Keratinocyte (primary cell): Measurements from ENCODE around the gene KSR1. TPM values are rescaled to one million over a fixed set of nuclear protein-coding genes. Genes with fewer than 3 reads are reported as not detected.

Experiments used
- DNase-seq: peaks from one replicate; pipeline ENCODE4 v3.0.0-alpha.2; 2011; ENCODE audit warnings: low read depth, missing footprints, low spot score
- FAIRE-seq: peaks from 2 replicates; lab custom pipeline; 2011; peaks lifted over from hg19 to GRCh38; lab: Jason Lieb, UNC
- H2AFZ ChIP-seq: 2 replicates; pipeline ENCODE4 v1.6.0; 2012; ENCODE audit warnings: low read length, control low read depth, inconsistent platforms; ENCODE audit not compliant: control insufficient read depth
- H3K27ac ChIP-seq: 2 replicates; pipeline ENCODE4 v1.5.1; 2011; ENCODE audit warnings: low read length; ENCODE audit not compliant: control insufficient read depth, insufficient read depth
- H3K27me3 ChIP-seq: 3 replicates; pipeline ENCODE4 v1.6.0; 2011; ENCODE audit warnings: low read length; ENCODE audit not compliant: control insufficient read depth, insufficient read depth; ENCODE audit errors: extremely low read depth
- H3K36me3 ChIP-seq, 2 experiments: 2 replicates in 1 of 2; 3 replicates in 1 of 2; pipeline ENCODE4 v1.5.1; 2011; ENCODE audit warnings: low read length in 2 of 2, mild to moderate bottlenecking in 1 of 2; ENCODE audit not compliant: control insufficient read depth in 2 of 2, insufficient read depth in 2 of 2; ENCODE audit errors: extremely low read depth in 1 of 2
- H3K4me1 ChIP-seq: 3 replicates; pipeline ENCODE4 v1.5.1; 2011; ENCODE audit warnings: low read length; ENCODE audit not compliant: control insufficient read depth, insufficient read depth; ENCODE audit errors: extremely low read depth
- H3K4me2 ChIP-seq: 3 replicates; pipeline ENCODE4 v1.6.0; 2011; ENCODE audit warnings: low read depth, low read length; ENCODE audit not compliant: control insufficient read depth, insufficient read depth; ENCODE audit errors: extremely low read depth
- H3K4me3 ChIP-seq, 3 experiments: fragments of 200-600 bp in 1 of 3; sonication (generic) in 1 of 3; 2 replicates in 2 of 3; 3 replicates in 1 of 3; pipeline ENCODE4 v1.5.1; 2011 to 2016; ENCODE audit warnings: low read length in 3 of 3, mild to moderate bottlenecking in 3 of 3, control low read depth in 2 of 3, inconsistent platforms in 1 of 3, low read depth in 1 of 3, mixed read lengths in 1 of 3, mixed run types in 1 of 3, moderate library complexity in 1 of 3; ENCODE audit not compliant: control insufficient read depth in 2 of 3, insufficient read depth in 2 of 3; ENCODE audit errors: extremely low read depth in 1 of 3
- H3K79me2 ChIP-seq: 2 replicates; pipeline ENCODE4 v1.6.0; 2012; ENCODE audit warnings: low read length; ENCODE audit not compliant: control insufficient read depth, insufficient read depth
- H3K9ac ChIP-seq: 3 replicates; pipeline ENCODE4 v1.6.0; 2011; ENCODE audit warnings: low read length; ENCODE audit not compliant: control insufficient read depth, insufficient read depth; ENCODE audit errors: extremely low read depth
- H3K9me1 ChIP-seq: 3 replicates; pipeline ENCODE4 v1.6.0; 2011; ENCODE audit warnings: low read length; ENCODE audit not compliant: control insufficient read depth, insufficient read depth; ENCODE audit errors: extremely low read depth
- H3K9me3 ChIP-seq: 2 replicates; pipeline ENCODE4 v1.5.1; 2012; ENCODE audit warnings: low read depth, low read length; ENCODE audit not compliant: control insufficient read depth
- H4K20me1 ChIP-seq: 3 replicates; pipeline ENCODE4 v1.6.0; 2011; ENCODE audit warnings: low read length; ENCODE audit not compliant: control insufficient read depth, insufficient read depth; ENCODE audit errors: extremely low read depth
- EZH2 ChIP-seq: IDR thresholded peaks from one replicate; pipeline ENCODE4 v1.6.1; 2012; ENCODE audit warnings: inconsistent platforms, mild to moderate bottlenecking, low read length, moderate library complexity
- dilution Hi-C: fragments of 300-500 bp; cut with MboI; formaldehyde crosslinking; loops from one replicate; pipeline ENCODE4 v1.7.0; 2020; ENCODE audit warnings: low sequenced_read_pairs; ENCODE audit not compliant: extremely low pct_ligation_motif_present
- polyA plus RNA-seq, 5 experiments: library from polyadenylated mRNA; depleted of rRNA in 3 of 5; stranded (reverse) in 3 of 5; stranded (forward) in 1 of 5; unstranded in 1 of 5; fragments of >200 nt; gene quantifications; 1 replicate in 1 of 5; 2 replicates in 3 of 5; 3 replicates in 1 of 5; pipeline versions ENCODE4 v1.2.1 to v1.2.3, GENCODE V29; 2011 to 2012; ENCODE audit warnings: missing spikeins in 2 of 5, low read depth in 1 of 5, low replicate concordance in 1 of 5
- TF ChIP-seq, protein P1 (sequence below), 3 experiments: IDR thresholded peaks in 1 of 3; conservative IDR thresholded peaks in 1 of 3; optimal IDR thresholded peaks in 1 of 3; 2 replicates in 2 of 3; 3 replicates in 1 of 3; pipeline versions ENCODE3 to v1.5.1; 2011; ENCODE audit warnings: low read length in 3 of 3, mild to moderate bottlenecking in 3 of 3, moderate library complexity in 2 of 3, control low read depth in 1 of 3, inconsistent platforms in 1 of 3; ENCODE audit not compliant: insufficient read depth in 2 of 3; ENCODE audit errors: extremely low read depth in 1 of 3

The KSR1 gene
- polyA plus RNA-seq, 1 donor (not counting 4 experiments of a cell fraction or from before 2014, with no cell fraction given) = 1.3 TPM

DNA sequence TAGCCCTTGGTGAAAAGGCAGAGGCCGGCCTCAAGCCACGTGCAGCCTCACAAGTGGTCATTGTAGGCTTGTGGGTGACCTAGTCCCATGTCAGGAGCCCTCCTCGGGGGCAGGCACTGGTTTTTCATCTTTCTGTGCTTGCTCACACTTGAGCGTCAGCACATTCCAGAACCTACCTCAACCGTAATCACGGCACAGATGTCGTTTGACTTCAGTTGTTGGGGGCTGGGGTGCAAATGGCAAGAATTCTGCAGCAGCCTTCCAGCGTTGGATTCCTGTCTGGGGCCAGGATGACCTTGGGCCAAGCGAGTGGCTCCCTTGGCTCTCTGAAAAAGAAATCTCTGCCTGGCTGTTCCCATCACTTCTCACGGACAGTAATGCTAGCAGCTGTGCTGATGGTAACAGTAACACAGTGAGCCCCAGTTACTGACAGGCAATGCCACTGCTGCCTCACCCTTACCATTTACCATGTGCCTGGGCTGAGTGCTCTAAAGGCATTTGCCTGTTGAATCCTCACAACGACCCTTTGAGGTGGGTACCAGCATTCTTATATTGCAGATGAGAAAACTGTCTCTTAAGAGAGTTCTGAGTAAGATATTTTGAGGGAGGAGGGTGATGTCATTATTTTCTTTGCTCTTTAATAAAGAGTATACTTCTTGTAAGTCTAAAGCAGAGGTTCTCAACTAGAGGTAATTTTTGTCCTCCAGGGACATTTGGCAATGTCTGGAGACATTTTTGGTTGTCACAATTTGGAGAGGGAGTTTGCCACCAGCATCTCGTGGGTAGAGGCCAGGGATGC is 46.5 kb downstream of the KSR1 start:
- H3K9ac ChIP-seq = no peak overlapping the region
- H3K79me2 ChIP-seq = no peaks in the 10 kb centered on the region
- H3K27me3 ChIP-seq = no peaks in the 10 kb centered on the region
- H3K9me3 ChIP-seq = peaks cover 8% of the 10 kb centered on the region
- TF ChIP-seq EZH2 = no peak
- TF ChIP-seq, protein P1, sequence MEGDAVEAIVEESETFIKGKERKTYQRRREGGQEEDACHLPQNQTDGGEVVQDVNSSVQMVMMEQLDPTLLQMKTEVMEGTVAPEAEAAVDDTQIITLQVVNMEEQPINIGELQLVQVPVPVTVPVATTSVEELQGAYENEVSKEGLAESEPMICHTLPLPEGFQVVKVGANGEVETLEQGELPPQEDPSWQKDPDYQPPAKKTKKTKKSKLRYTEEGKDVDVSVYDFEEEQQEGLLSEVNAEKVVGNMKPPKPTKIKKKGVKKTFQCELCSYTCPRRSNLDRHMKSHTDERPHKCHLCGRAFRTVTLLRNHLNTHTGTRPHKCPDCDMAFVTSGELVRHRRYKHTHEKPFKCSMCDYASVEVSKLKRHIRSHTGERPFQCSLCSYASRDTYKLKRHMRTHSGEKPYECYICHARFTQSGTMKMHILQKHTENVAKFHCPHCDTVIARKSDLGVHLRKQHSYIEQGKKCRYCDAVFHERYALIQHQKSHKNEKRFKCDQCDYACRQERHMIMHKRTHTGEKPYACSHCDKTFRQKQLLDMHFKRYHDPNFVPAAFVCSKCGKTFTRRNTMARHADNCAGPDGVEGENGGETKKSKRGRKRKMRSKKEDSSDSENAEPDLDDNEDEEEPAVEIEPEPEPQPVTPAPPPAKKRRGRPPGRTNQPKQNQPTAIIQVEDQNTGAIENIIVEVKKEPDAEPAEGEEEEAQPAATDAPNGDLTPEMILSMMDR (optimal IDR thresholded peaks at IDR 0.05 in 1 of 3, IDR thresholded peaks at IDR 0.05 in 1 of 3, conservative IDR thresholded peaks at IDR 0.05 in 1 of 3; ENCODE audit: extremely low read depth in 1 of 3, insufficient read depth in 2 of 3, low read length in 3 of 3) = no peak
- no peak overlapping the region for H3K27ac ChIP-seq
- H2AFZ ChIP-seq = no peak overlapping the region
- H3K36me3 ChIP-seq = no peaks in the 10 kb centered on the region
- FAIRE-seq (no peak), DNase-seq (no peak)
- dilution Hi-C loops = no loop called here
- no peaks in the 10 kb centered on the region for H4K20me1 ChIP-seq
- no peaks in the 10 kb centered on the region for H3K9me1 ChIP-seq
- no peak overlapping the region for H3K4me2 ChIP-seq
- no peak overlapping the region for H3K4me3 ChIP-seq
- peaks cover 4% of the 10 kb centered on the region for H3K4me1 ChIP-seq

- FAIRE-seq = no peak
- no peak overlapping the region for H3K4me3 ChIP-seq
- no peak for DNase-seq
- no peaks in the 10 kb centered on the region for H3K36me3 ChIP-seq
- no peak overlapping the region for H2AFZ ChIP-seq
- no peaks in the 10 kb centered on the region for H3K79me2 ChIP-seq
- H3K27me3 ChIP-seq = no peaks in the 10 kb centered on the region
- dilution Hi-C loops = no loop called here
- no peak overlapping the region for H3K4me2 ChIP-seq
- no peaks in the 10 kb centered on the region for H4K20me1 ChIP-seq
- H3K9me3 ChIP-seq = peaks cover 8% of the 10 kb centered on the region
- H3K27ac ChIP-seq = no peak overlapping the region
- H3K9ac ChIP-seq = no peak overlapping the region
- TF ChIP-seq, protein P1 (optimal IDR thresholded peaks at IDR 0.05 in 1 of 3, IDR thresholded peaks at IDR 0.05 in 1 of 3, conservative IDR thresholded peaks at IDR 0.05 in 1 of 3; ENCODE audit: extremely low read depth in 1 of 3, insufficient read depth in 2 of 3, low read length in 3 of 3) = no peak
- no peak for TF ChIP-seq EZH2
- no peaks in the 10 kb centered on the region for H3K9me1 ChIP-seq
- peaks cover 4% of the 10 kb centered on the region for H3K4me1 ChIP-seq
Observed at GRCh38 chr17:27503611-27504010, 47.4 kb downstream of the KSR1 start.
